ENCODE data around the gene TBC1D9B.

TBC1D9B gene

DNA sequence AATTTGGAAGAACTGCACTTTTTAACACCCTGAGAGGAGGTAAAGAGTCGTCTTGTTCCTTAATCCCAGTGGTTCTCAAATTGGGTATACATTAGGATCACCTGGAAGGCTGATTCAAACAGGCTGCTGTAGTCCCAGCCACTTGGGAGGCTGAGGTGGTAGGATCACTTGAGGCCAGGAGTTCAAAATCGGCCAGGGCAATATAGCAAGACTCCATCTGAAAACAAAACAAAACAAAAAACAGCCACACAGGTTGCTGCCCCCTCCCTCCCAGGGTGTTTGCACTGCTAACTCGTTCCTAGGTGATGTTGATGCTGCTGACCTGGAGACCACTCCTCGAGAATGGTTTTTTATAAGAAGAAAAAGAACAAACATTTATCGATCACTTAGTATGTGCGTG is 1.5 kb upstream of the TBC1D9B start:
- DNase-seq (ENCODE audit: extremely low spot score, insufficient read length, low read depth) (no peak), FAIRE-seq (no peak)

DNA sequence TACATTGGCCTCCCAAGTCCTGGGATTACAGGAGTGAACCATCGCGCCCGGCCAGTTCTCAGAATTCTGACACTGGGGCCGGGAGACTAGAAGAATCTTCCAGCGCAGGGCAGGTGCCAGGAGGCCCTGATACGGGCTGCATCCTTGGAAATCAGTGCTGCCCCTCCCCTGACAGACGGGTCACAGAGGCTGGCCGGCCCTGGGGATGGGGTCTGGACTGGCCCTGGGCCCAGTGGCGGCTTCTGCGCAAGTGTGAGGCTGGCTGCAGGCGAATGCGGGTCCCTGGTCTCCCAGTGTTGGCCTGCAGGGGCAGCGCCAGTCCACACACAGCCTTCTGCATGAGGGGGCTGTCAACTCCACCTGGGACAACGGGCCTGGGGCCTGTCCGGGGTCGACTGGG is 831 bp upstream of the TBC1D9B start:
- no peak for FAIRE-seq
- no peak for DNase-seq (ENCODE audit: extremely low spot score, insufficient read length, low read depth)

DNA sequence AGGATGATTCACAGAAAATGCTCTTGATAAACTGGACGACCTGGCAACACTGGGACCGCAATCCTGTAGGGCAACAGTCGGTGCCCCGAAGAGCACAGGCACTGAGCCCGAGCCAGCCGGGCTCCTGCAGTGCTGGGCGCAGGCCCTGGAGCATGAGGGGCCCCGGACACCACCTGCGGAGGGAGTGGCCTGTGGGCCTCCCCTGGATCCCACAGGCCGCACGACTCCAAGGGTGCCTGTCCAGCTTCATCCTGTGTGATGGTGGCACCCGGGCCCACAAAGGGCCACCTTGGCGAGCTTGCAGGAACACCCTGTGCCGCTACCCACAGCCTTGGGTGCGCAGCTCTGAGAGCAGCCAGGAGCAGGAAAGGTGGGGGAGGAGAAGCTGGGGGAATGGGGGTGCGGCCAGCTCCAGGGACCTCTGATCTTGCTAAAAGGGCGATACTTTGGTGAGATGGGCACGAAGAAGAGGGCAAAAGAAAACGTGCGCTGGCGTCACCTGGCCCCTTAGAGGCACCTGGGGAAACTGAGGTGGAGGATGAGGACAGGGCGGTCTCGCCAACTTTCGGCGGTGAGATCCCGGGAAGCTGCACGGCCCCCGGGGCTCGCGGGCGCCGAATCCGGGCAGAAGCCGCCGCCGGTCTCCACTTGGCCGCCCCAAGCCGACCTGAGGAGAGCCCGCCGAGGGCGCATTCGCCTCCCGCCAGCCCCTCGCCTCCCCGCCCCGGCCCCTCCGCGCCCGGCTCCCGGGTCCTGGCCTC is 722 bp downstream of the TBC1D9B start:
- peak; percentile 29 for FAIRE-seq
- no peak for DNase-seq (ENCODE audit: extremely low spot score, insufficient read length, low read depth)

DNA sequence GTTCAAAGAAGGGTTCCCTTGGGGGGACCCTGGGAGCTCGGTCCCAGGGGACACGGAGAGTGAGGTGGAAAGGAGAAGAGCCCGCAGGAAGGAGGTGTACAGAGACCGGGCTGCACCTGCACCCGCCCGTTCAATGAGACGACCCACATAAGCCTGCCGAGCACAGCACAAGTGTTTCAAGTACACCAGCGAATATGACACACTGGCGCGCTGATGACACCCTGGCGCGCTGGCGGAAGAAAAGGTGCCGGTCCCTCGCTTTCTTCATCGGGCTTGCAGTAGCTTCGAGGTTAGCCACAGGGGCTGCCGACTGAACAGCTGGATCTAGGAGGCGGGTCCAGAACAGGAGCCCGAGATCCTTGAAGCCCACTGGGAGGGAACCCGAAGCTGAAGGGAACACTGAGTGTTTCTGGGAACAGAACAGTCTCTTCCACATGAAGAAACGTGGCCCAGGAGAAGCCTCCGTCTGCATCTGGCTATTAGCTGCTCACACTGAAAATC is 1.4 kb downstream of the TBC1D9B start:
- DNase-seq (ENCODE audit: extremely low spot score, insufficient read length, low read depth) (no peak), FAIRE-seq (no peak)

DNA sequence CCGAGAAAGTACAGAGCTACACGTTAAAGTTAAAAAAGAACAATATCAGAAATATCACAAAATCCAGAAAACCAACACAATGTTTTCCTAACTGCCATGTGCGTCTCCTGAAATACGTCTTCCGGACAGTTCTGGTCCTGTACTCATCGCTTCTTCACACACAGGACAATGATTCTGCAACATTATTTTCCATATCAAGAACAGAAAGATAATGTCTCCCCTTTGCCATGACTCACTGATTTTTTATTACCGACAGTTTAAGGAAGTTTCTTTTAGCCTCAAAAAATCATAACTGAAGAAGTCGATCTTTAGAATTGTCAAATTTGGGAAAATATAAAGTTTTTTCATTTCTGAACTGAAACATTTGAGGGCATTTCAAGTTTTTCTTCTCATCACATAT is 2.5 kb downstream of the TBC1D9B start:
- DNase-seq (ENCODE audit: extremely low spot score, insufficient read length, low read depth) (no peak), FAIRE-seq (no peak)

DNA sequence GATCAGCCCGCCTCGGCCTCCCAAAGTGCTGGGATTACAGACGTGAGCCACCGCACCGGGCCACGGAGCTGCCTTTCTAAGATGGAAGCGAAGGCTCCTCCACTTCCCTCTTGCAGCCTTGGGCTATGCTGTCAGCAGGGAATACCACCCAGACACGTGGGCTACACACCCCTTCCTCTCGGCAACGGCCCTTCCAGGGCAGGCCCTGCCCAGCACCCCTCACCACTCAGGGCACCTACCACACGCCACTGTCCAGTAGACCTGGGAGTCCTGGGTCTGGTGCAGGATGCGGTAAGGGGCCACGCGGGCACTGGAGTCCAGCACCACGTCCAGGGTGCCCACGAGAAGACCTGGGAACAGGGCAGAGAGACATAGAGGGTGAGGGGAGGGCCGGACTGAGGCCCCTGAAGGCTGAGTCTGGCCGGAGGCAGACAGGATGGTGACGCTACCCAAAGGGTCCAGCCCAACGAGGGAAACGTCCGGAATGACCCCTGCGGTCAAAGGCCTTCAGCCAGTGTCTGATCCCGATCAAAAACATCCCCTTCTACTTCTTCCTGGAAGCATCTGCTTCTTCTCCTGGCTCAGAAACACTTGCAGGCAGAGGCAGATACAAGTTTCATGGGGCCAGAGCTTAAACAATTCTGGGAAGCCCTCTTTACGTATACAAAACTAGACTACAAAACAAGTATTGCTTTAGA is 3.1 kb downstream of the TBC1D9B start:
- no peak for FAIRE-seq
- no peak for DNase-seq (ENCODE audit: extremely low spot score, insufficient read length, low read depth)

DNA sequence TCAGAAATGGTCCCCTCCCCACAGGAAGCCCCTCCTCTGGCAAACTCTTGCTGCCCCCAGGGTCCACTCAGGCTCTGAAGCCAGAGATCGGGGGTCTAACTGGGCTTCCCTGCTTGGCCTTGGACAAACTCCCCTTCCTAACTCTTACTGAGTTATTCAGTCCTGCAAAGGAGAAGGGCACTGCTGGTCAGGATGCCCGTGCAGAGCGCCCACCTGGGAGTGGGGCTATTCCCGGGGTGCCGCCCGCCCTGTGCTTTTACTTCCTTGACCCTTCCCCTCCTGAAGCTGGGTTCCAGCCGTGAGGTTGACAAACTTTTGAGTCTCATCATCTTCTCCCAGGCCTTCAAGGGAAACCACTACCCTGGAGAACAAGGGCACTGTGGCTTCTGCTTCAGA is 4.9 kb downstream of the TBC1D9B start:
- FAIRE-seq: no peak
- DNase-seq (ENCODE audit: extremely low spot score, insufficient read length, low read depth): no peak

DNA sequence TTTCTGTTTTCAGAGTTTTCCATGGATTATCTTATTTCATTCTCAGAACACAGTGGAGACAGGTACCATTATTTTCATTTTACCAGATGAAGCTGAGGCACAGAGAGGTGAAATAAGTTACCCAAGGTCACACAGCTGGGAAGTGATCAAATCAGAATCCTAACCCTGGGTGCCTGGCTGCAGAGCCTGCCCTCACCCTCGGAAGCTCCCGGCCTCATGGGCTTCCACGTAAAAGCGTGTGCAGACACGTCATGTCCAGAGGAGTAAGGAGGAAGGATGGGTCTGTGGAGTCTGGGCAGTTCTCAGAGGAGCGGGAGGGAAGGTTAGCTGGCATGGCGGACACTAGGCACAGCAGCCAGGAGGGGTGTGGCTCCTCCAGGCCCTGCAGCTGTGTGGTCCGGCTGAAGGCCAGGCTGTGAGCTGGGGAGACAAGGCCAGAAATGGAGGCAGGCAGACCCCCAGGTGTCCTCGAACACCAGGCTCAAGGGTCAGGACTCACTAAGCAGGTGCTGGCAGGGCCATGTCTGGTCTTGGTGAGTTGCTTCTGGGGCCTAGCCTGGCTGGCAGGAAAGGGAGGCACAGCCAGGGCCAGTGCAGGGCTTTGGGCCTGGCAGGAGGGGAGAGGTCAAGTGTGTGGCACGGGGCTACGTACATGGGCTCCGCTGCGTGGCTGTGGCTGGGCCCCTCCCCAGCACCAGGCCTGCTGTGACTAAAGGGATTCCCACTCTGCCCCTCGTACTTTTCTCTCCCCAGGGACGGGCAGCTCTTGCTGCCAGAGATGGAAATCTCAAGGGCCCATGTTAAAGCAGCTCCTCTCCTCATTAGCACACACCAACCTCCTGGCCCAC is 5.6 kb downstream of the TBC1D9B start:
- DNase-seq (ENCODE audit: extremely low spot score, insufficient read length, low read depth): no peak
- no peak for FAIRE-seq

DNA sequence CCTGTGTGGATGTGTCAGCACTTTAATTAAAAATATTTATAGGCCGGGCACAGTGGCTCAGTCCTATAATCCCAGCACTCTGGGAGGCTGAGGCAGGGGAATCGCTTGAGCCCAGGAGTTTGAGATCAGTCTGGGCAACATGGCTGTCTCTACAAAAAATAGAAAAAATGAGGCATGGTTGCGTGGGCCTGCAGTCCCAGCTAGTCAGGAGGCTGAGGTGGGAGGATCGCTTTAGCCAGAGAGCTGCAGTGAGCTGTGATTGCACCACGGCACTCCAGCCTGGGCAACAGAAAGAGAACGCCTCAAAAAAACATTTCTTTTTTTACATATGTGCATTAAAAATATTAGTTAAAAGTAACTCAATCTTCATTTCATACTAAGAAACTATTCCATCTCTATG is 6.2 kb downstream of the TBC1D9B start:
- FAIRE-seq: no peak

DNA sequence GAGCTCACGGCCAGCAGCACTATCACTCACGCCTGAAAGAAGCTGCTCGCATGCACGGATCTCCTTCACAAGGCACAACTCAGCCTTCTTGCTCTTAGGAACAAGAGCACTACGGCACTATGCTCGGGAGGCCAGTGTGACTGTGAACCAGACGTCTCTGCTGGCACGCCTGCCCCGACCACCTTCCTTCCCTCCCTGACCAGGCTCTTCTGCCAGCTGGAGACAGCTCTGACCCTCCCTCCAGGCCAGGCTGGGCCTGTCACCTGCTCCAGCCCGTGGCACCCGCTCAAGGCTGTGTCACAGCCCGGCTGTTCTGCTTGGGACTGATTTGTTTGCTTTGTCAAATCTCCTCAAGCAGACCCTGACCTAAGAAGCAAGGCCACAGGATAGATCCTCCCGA is 7.0 kb downstream of the TBC1D9B start:
- FAIRE-seq (no peak), DNase-seq (ENCODE audit: extremely low spot score, insufficient read length, low read depth) (no peak)

More for the DNA sequence above, 6.2 kb downstream of the TBC1D9B start:
- no peak for DNase-seq (ENCODE audit: extremely low spot score, insufficient read length, low read depth)

DNA sequence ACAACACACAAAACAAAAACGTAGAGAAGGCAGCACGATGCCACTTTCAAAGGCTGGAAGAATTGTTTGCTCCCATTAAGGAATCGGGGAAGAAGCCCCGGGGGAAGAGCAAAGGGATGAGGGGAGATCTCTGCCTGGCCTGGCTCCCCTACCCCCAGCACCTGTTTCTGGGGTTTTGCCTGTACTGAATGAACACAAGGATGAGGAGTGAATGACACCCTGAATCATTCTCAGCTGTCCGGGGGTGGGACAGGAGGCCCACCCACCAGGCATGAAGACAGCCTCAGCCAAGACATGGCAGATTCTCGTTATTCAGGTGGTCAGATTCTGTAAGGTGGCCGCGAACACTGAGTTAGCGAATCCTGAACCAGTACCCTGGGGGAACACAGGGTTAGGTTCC is 7.5 kb downstream of the TBC1D9B start:
- DNase-seq (ENCODE audit: extremely low spot score, insufficient read length, low read depth) (no peak), FAIRE-seq (no peak)

DNA sequence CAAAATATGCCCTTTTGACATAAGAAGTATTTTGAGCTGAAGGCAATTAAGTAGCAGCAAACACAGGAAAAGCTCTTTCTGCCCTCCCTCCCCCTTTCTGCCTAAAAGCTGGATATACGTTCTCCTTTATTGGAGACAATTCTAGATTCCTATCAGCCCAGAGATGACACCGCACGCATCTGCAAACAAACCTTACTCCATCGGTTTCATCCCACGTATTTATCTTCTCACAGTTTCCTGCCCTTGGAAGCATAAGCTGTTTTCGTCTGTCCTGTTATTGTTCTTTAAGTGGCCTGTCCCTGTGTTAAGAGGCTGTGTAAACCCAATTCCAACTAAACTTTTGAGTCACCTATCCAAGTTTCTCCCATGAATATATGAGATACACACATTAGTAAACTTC is 11.8 kb downstream of the TBC1D9B start:
- FAIRE-seq (no peak), DNase-seq (ENCODE audit: extremely low spot score, insufficient read length, low read depth) (no peak)

DNA sequence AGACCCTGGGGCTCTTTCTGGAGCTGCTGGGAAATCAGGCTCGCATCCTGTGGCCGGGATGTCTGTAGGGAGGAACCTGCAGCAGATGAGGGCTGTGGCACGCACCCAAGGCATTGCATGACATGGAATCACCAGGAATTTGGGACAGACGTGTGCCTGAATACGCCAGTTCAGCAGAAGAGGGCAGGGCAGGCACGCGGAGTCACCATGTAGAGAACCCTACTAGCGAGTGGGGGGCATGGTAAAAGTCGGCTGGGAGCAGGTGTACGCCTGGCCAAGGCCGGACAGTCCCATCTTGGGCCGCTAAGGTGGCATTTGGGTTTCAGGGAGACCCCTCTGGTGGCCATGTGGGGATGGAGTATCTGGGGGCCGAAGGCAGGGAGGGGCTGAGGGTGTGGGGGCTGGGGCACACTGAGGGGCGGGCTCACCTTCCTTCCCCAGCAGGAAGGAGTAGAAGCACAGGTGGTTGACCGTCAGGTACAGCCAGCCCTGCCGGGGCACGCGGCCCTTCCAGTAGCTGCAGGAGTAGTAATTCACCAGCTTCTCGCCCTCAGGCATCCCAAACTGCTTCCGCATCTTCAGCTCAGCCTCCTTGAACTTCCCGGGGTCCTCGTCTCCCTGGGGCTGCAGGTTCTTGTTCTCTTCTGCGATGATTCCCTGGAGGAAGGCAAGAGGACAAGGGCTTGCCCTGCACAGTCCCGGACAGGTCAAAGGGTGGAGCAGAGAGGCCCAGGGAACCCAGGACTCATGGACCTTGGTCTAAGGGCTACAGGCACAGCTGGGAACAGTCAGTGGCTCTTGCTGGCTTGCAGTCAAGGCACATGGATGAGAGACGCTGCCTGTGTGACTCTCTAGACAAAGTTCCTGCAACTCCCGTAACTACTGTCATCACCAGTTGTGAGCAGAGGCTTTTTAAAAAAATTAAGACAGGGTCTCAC is 13.5 kb downstream of the TBC1D9B start:
- FAIRE-seq (no peak), DNase-seq (ENCODE audit: extremely low spot score, insufficient read length, low read depth) (no peak)

DNA sequence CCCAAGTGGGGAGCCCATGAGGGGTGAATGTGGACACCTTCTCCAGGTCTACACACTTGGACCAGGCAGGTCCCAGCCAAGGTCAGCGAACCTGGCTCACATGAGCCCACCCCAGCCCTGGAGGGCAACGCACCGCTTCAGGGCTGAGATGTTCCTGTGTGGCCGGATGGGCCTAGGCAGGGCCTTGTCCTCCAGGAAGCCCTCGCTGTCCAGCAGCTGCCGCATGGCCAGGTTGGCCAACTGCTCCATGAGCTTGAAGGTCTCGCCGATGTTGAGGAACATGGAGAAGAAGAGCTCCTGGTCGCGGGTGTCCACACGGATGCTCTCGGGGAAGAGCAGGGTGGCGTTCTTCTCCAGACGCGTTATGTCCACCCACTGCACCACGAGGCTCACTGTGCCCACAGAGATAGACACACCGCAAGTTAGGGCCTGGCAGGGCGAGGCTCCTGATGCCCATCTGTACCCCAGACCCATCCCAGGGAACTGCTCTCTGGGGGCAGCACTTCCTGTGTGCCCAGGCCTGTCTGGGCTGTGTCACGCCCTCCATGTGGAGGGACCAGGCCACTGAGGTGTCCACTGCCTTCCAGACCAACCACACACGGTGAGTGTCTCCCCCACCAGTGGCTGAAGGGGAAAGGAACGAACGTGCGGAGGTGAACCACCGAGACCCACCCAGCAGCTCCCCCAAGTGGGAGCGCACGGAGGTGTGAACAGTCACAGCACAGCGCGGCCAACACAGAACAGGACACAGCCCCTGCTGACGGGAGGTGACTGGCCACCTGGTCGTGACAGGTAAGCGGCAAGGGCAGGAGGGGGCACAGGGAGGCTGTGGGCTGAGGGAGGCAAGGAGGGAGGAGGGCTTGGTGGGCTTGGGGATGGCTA is 14.4 kb downstream of the TBC1D9B start:
- DNase-seq (ENCODE audit: extremely low spot score, insufficient read length, low read depth) (no peak), FAIRE-seq (no peak)

DNA sequence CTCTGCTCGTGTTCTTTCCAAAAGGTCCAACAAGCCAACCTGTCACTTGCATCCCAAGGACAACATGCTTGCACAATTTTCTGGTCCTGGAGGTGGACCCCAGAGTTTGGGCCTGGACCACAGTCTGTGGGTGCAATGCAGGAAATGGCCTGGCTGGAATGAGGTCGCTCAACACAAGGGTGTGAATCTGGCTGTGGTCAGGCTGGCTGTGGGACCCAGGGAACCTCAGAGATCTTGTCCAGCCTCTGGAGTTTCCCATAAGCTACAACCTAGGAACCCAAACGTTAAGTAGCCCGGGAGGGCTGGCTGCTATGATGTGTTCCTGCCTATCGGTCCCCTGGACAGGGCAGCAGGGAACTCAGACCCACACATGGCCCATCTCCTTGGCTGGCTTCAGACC is 15.4 kb downstream of the TBC1D9B start:
- DNase-seq (ENCODE audit: extremely low spot score, insufficient read length, low read depth) (no peak), FAIRE-seq (no peak)

DNA sequence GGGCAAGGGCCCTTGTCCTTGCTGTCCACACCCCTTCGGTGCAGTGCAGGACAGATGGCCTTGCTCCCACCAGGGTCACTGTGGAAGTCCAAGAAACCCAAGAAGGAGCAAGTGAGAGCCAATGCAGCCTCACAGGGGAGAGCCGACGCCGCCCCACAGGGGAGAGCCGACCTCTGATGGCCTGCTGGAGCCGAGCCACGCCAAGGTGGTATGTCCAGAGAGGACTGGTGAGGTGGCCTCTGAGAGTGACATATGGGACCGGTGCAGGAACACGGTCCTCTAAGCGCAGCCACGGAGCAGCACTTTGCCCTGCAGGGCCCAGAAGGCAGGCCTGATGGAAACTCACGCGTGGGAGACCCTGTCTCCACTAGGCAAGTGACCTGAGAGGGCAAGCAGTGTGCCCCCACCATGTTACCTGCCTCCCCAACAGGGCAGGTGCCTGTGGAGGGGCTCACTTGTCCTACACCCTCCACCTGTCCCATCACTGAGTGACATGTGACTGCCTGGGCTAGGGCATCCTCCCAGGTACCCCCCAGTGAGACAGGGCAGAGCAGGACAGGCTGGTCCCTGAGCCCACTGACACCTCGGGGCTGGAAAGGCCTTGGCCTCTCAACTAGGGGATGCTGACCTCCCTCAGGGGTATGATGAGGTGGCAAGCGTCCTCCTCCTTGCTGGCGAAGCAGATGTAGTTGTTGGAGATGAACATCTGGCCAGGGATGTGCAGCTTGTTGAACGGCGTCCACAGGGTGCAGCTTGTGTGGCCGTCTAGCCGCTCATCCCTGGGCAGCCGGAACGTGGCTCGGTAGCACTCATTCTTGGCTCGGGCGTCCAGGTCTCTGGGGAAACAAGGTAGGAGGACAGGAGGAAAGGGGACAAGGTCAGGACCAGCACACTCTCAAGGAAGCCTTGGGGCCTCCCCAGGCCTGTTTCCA is 16.7 kb downstream of the TBC1D9B start:
- FAIRE-seq (no peak), DNase-seq (ENCODE audit: extremely low spot score, insufficient read length, low read depth) (no peak)

DNA sequence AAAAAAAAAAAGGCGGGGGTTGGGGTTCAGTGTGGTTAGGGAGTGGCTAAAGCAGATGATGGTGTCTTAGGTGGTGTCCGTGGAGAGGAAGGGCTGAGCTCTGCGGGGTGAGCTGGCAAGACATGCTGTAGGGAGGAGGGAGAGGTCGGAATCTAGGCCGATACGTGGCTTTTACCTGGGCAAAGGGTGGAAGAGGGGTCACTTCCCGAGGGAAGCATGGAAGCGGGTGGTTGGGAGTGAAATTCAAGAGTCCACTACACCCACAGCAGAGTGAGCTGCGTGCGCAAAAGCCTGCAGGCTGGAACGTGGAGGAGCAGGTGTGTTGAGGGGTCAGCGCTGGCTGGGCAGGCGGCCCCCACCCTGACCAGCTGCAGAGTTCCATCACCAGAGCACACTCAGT is 17.8 kb downstream of the TBC1D9B start:
- DNase-seq (ENCODE audit: extremely low spot score, insufficient read length, low read depth) (no peak), FAIRE-seq (no peak)

DNA sequence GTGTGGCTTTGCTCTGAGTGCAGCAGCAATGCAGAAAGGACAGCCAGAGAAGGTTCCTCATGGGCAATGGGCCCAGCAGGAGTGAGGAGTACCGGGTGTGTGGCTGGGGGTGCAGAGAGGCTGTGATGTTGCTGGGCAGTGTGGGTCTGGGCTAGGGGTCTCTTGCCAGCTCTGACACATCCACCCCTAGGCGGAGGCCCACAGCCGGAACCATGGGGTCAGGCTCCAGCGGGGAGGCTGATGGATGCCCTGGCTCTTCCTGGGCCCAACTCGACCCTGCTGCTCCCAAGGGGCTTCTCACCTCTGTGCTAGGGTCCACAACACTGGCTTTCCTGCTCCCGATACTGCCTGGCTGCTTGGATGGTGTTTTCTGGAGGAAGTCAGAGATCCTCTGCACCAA is 19.9 kb downstream of the TBC1D9B start:
- FAIRE-seq (no peak), DNase-seq (ENCODE audit: extremely low spot score, insufficient read length, low read depth) (no peak)

Measured in GM18507 (cell line).